ENCODE data around the gene FGFR2.

Gene FGFR2

GRCh38 chr10:121579656-121580055 is 18.6 kb downstream of the FGFR2 start:
- H3K4me3 ChIP-seq (replicated peaks in 1 of 2; ENCODE audit: low read depth in 2 of 2, low read length in 2 of 2): no peak overlapping the region
- TF ChIP-seq CTCF (IDR thresholded peaks at IDR 0.05; ENCODE audit: low read depth, low read length): no peak
- no peak for DNase-seq (ENCODE audit: low read depth in 2 of 2)

- DNase-seq (ENCODE audit: low read depth in 2 of 2): no peak
- TF ChIP-seq CTCF (IDR thresholded peaks at IDR 0.05; ENCODE audit: low read depth, low read length): no peak
- H3K4me3 ChIP-seq (replicated peaks in 1 of 2; ENCODE audit: low read depth in 2 of 2, low read length in 2 of 2): no peak overlapping the region
Observed at GRCh38 chr10:121578965-121579364, 19.3 kb downstream of the FGFR2 start.

GRCh38 chr10:121578298-121578697 is 19.9 kb downstream of the FGFR2 start:
- no peak for TF ChIP-seq CTCF (IDR thresholded peaks at IDR 0.05; ENCODE audit: low read depth, low read length)
- no peak overlapping the region for H3K4me3 ChIP-seq (replicated peaks in 1 of 2; ENCODE audit: low read depth in 2 of 2, low read length in 2 of 2)
- DNase-seq (ENCODE audit: low read depth in 2 of 2): no peak

- no peak for DNase-seq (ENCODE audit: low read depth in 2 of 2)
- TF ChIP-seq CTCF (IDR thresholded peaks at IDR 0.05; ENCODE audit: low read depth, low read length): no peak
- no peak overlapping the region for H3K4me3 ChIP-seq (replicated peaks in 1 of 2; ENCODE audit: low read depth in 2 of 2, low read length in 2 of 2)
Observed at GRCh38 chr10:121577568-121577967, 20.7 kb downstream of the FGFR2 start.

GRCh38 chr10:121576139-121576538 is 22.1 kb downstream of the FGFR2 start:
- no peak for TF ChIP-seq CTCF (IDR thresholded peaks at IDR 0.05; ENCODE audit: low read depth, low read length)
- DNase-seq (ENCODE audit: low read depth in 2 of 2): no peak
- no peak overlapping the region for H3K4me3 ChIP-seq (replicated peaks in 1 of 2; ENCODE audit: low read depth in 2 of 2, low read length in 2 of 2)

GRCh38 chr10:121574519-121575166 is 23.6 kb downstream of the FGFR2 start:
- DNase-seq (ENCODE audit: low read depth in 2 of 2): no peak
- no peak overlapping the region for H3K4me3 ChIP-seq (replicated peaks in 1 of 2; ENCODE audit: low read depth in 2 of 2, low read length in 2 of 2)
- TF ChIP-seq CTCF (IDR thresholded peaks at IDR 0.05; ENCODE audit: low read depth, low read length): no peak

- TF ChIP-seq CTCF (IDR thresholded peaks at IDR 0.05; ENCODE audit: low read depth, low read length): no peak
- no peak for DNase-seq (ENCODE audit: low read depth in 2 of 2)
- H3K4me3 ChIP-seq (replicated peaks in 1 of 2; ENCODE audit: low read depth in 2 of 2, low read length in 2 of 2): no peak overlapping the region
Observed at GRCh38 chr10:121573538-121573941, 24.7 kb downstream of the FGFR2 start.

All from cardiac fibroblast (primary cell).